Fibroblast of skin of scalp (primary cell): ENCODE data around the gene FNDC3B.

Source experiments
- DNase-seq: peaks from one replicate; pipeline ENCODE4 v3.0.0-alpha.2; 2013

FNDC3B gene

GRCh38 chr3:172138193-172138537 is 98.8 kb downstream of the FNDC3B start:
- no peak for DNase-seq

GRCh38 chr3:172138792-172139507 is 99.6 kb downstream of the FNDC3B start:
- peak; percentile 58 for DNase-seq

DNA sequence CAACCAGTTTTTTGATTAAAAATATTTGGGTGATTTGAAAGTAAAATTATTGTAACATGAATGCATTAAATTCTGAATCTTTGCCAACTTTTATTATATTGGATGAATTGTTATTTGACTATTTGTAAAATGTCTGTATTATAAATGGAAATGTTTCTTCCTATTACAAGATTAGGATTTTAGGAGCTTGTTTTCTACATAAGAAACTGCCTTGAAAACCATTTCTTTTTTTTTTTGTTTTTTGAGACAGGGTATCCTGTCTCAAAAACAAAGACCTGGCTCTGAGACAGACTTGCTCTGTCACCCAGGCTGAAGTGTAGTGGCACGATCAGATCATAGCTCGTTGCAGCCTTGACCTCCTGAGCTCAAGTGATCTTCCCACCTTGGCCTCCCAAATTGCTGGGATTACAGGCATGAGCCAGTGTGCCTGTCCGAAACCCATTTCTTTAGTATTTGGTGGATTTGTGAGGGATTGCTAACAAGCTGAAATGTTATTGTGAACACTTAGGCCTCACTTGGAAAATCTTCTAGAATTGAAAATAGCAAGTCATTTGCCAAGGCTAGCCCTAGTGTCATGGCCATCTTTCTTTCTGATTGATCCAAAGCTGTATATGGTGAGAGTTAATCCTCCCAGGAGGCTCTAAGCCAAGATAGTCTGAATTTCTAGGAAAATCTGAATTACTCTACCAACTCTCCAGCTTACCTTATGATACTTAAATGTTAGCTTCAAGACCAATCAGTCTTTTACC is 100.3 kb downstream of the FNDC3B start:
- DNase-seq: no peak

- peak; percentile 91 for DNase-seq
These were observed 101.4 kb downstream of the FNDC3B start for GRCh38 chr3:172140499-172141391.

GRCh38 chr3:172142051-172142863 is 102.9 kb downstream of the FNDC3B start:
- DNase-seq: peak; percentile 69

DNA sequence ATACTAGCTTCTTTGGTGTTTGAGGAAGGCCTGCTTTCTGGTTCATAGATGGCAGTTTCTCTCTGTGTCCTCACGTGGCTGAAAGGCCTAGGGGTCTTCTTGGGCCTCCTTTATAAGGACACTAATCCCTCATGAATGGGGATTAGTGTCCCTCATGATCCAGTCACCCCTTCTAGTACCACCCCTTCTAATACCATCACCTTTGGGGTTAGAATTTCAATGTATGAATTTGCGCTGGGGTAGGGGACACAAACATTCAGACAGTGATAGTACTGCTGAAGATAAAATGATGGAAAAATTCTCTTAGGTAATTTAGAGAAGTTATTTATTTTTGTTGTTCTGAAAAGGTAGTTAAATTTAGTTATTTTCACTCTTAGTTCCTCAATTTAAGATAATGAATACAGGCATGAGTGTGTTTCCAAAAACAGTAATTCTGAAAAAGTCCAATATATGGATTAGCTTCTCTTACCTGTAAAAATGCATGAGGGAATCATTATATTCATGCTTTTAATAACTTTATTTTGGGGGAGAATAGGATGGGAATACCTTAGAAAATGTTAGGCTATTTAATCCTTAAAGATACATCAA is 103.6 kb downstream of the FNDC3B start:
- DNase-seq: no peak

GRCh38 chr3:172143739-172144497 is 104.5 kb downstream of the FNDC3B start:
- no peak for DNase-seq

- DNase-seq: no peak
These were observed 105.2 kb downstream of the FNDC3B start for GRCh38 chr3:172144601-172145000.

DNA sequence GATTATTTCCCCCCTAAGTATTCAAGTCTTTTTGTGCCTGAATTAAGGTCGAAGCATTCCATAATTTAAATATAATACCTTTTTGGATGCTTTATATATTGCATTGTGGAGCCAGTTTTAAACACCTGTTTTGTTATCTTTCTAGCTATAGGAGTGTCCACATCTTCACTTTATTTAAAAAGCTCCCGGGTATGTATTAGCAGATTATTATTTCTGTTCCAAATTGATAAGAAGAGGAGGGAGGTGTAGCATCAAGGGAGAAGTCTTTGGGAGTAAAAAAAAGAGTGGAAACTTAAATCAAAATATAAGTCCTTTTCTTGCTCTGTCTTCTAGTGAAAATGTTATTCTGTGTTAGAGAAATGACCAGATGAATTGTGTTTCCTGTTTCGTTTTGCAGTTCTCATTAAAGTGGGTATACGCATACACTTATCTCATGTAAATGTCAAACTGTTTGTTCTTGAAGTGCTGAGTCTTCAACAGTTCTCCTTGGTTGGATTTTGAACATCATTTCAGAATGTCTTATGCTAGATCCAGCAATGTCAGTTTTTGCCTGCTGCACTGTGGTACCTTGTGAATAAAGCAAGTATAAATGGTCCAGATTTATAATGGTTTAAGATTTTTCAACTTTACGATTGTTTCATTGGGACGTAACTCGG is 105.8 kb downstream of the FNDC3B start:
- DNase-seq: no peak

DNA sequence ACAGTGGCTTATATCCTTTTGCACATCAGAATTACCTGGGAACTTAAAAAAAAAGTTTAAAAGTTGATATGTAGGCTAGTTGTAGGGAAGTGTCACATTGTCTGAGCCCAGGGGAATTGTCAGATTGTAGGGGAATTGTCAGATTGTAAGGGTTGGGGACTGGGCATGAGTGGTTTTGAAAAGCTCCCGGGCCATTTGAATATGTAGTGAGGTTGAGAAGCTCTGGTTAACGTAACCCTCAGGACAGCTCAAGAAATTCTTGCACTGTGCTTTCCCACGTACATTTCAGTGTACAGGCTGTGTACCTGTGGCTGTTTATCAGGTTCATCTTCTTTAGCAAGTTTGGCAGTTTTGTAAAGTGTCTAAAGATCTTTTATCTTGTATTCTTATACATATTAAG is 107.0 kb downstream of the FNDC3B start:
- no peak for DNase-seq

DNA sequence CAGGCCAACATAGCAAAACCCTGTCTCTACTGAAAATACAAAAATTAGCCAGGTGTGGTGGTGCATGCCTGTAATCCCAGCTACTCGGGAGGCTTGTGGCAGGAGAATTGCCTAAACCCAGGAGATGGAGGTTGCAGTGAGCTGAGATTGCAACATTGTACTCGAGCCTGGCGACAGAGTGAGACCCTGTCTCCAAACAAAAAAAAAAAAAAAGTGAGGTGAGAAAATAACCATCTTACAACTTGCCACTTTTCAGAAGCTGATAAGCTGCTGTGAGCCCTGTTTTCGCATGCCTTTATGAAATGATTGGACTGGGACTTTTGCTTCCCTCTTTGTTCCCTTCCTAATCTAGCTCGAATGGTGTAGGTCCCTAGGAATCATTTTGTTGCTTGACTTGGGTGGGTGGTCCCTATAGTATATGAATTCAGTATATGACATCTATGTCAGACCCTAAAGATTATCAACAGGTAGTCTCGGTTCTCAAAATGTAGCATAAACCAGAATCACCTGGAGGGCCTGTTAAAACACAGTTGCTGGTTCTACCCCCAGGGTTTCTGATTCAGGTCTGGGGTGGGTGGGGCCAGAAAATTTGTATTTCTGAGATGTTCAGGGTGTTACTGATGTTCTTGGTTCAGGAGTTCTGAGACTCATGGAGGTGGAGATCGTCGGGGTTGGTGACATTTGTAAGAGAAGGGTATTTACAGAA is 107.9 kb downstream of the FNDC3B start:
- DNase-seq: no peak

- DNase-seq: peak; percentile 38
These were observed 108.9 kb downstream of the FNDC3B start for GRCh38 chr3:172148241-172148640.

- DNase-seq: no peak
These were observed 109.6 kb downstream of the FNDC3B start for GRCh38 chr3:172148702-172149565.

GRCh38 chr3:172150268-172150667 is 110.9 kb downstream of the FNDC3B start:
- DNase-seq: no peak

DNA sequence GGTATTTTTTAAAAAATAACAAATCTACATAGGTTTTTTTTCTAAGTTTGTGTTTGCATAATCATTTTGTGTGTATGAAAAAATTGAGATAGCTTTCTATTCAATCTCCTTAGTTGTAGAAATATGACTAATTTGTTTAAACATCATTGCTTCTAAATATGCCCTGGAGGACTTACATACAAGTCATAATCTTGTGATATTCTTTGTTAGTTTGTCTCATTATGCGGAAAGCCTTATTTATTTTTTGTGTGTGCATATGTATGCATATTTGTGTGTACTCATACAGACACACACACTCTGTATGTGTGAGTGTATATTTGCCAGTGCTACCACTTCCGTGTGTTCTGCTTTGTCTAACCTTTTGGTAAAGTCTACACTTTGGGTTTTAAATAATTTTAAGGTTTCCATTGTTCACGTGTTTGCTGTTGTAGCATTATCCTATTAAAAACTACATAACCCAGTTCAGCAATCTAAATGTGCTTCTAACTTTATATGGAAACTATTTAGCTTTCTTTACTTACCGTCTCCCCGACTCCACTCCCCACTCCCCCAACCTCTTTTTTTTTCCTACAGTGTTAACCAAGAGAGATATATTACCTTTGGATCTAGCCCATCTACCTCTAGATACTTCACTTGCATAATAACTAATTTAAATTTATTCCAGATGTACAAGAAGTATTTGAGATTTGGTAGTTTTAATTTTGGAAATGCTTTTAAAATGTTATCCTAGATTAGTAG is 111.7 kb downstream of the FNDC3B start:
- DNase-seq: no peak

GRCh38 chr3:172151651-172152649 is 112.6 kb downstream of the FNDC3B start:
- DNase-seq: no peak

GRCh38 chr3:172152874-172153273 is 113.5 kb downstream of the FNDC3B start:
- peak; percentile 58 for DNase-seq
